ENCODE data around the gene DGKG. TPM values are rescaled to one million over a fixed set of nuclear protein-coding genes. Genes with fewer than 3 reads are reported as not detected.

Gene DGKG
- polyA plus RNA-seq, 2 of the 4 experiments (the other 2 are of a cell fraction): 11.5 to 13.3 TPM

- ChIA-PET POLR2A (no interaction called here), CTCF (interaction anchor here (1.3 to 1.6 kb wide), 2 partner anchors 227 to 330 kb away, joined by 3 read pairs; no protein-coding TSS in a partner anchor)
- Histone ChIP-seq H3K4me1 (no peaks in the 10 kb centered on the region), H3K4me2 (no peak overlapping the region), H3K9me3 (no peaks in the 10 kb centered on the region), H3K4me3 (no peak overlapping the region), H3K27ac (no peak overlapping the region)
- DNase-seq (ENCODE audit: low read depth in 1 of 2, low spot score in 1 of 2): no peak
- WGBS (ENCODE audit: missing lambda C conversion rate): 87% methylated on average over 14 of the region's 20 CpGs
- no peak for ATAC-seq
- FAIRE-seq: no peak
- no peak for TF ChIP-seq PHF8 (IDR thresholded peaks at IDR 0.05; ENCODE audit: borderline replicate concordance, low read depth)
- no peak for TF ChIP-seq HEYL (CRISPR knock-in tag; IDR thresholded peaks at IDR 0.05)
- TF ChIP-seq ZNF302 (CRISPR knock-in tag; IDR thresholded peaks at IDR 0.05): no peak
Measured at GRCh38 chr3:186209810-186210752, 152.0 kb downstream of the DGKG start.

GRCh38 chr3:186208296-186208989 is 153.6 kb downstream of the DGKG start:
- WGBS (ENCODE audit: missing lambda C conversion rate): 95% methylated on average over 8 of the region's 8 CpGs
- ATAC-seq (no peak), FAIRE-seq (no peak), DNase-seq (ENCODE audit: low read depth in 1 of 2, low spot score in 1 of 2) (no peak)
- no peaks in the 10 kb centered on the region for H3K4me1 ChIP-seq
- H3K27ac ChIP-seq: no peak overlapping the region
- no peak overlapping the region for H3K4me3 ChIP-seq
- TF ChIP-seq HES2 (IDR thresholded peaks at IDR 0.05) (no peak), ELK1 (IDR thresholded peaks at IDR 0.05; ENCODE audit: low read depth, low read length) (no peak), POLR2A (IDR thresholded peaks at IDR 0.05; ENCODE audit: low read length) (no peak), ESRRA (IDR thresholded peaks at IDR 0.05; ENCODE audit: borderline replicate concordance, low read length) (no peak), RARB (CRISPR knock-in tag; IDR thresholded peaks at IDR 0.05) (no peak), NR3C1 (IDR thresholded peaks at IDR 0.05) (no peak), HOXA7 (CRISPR knock-in tag; IDR thresholded peaks at IDR 0.05) (no peak)
- no peaks in the 10 kb centered on the region for H3K9me3 ChIP-seq
- no peak overlapping the region for H3K4me2 ChIP-seq
- POLR2A ChIA-PET: no interaction called here
- CTCF ChIA-PET: interaction anchor here (0.6 to 2.1 kb wide), 6 partner anchors 11 to 332 kb away, joined by 3 to 6 read pairs (median 4); no protein-coding TSS in a partner anchor

- no peak for DNase-seq (ENCODE audit: low read depth in 1 of 2, low spot score in 1 of 2)
- Histone ChIP-seq H3K4me2 (no peak overlapping the region), H3K4me1 (no peaks in the 10 kb centered on the region), H3K27ac (no peak overlapping the region), H3K4me3 (no peak overlapping the region), H3K9me3 (no peaks in the 10 kb centered on the region)
- 100% methylated on average over 3 of the region's 3 CpGs for WGBS (ENCODE audit: missing lambda C conversion rate)
- no peak for TF ChIP-seq MAX (IDR thresholded peaks at IDR 0.05)
- no peak for TF ChIP-seq HDAC2 (IDR thresholded peaks at IDR 0.05)
- TF ChIP-seq ZFP36 (IDR thresholded peaks at IDR 0.05; ENCODE audit: borderline replicate concordance, partially characterized antibody): no peak
- no peak for TF ChIP-seq E2F6 (IDR thresholded peaks at IDR 0.05; ENCODE audit: borderline replicate concordance, low read depth)
- no peak for TF ChIP-seq TP53 (CRISPR knock-in tag; IDR thresholded peaks at IDR 0.05)
- TF ChIP-seq JUN (IDR thresholded peaks at IDR 0.05): no peak
- TF ChIP-seq EHMT2 (IDR thresholded peaks at IDR 0.05; ENCODE audit: low read depth): no peak
- TF ChIP-seq ZC3H11A (IDR thresholded peaks at IDR 0.05): no peak
- TF ChIP-seq RNF2 (IDR thresholded peaks at IDR 0.05; ENCODE audit: borderline replicate concordance, low read depth): no peak
- no peak for TF ChIP-seq NFE2L2 (conservative IDR thresholded peaks at IDR 0.05; ENCODE audit: low read length)
- TF ChIP-seq PHF8 (IDR thresholded peaks at IDR 0.05; ENCODE audit: borderline replicate concordance, low read depth): no peak
- no peak for TF ChIP-seq NR3C1 (IDR thresholded peaks at IDR 0.05)
- no peak for TF ChIP-seq FOSL2 (IDR thresholded peaks at IDR 0.05)
- no peak for TF ChIP-seq FOSL2 (CRISPR knock-in tag; IDR thresholded peaks at IDR 0.05)
- no peak for TF ChIP-seq SREBF2 (IDR thresholded peaks at IDR 0.05)
- POLR2A ChIA-PET: interaction anchor here (0.7 kb wide), 1 partner anchor 12 kb away, joined by 3 read pairs; no protein-coding TSS in a partner anchor
- CTCF ChIA-PET: interaction anchor here (1.0 to 2.1 kb wide), 3 partner anchors 12 to 34 kb away, joined by 3 to 6 read pairs (median 5); no protein-coding TSS in a partner anchor
- ATAC-seq: no peak
- FAIRE-seq: no peak
Measured at GRCh38 chr3:186207515-186207914, 154.5 kb downstream of the DGKG start.

Data from A549 (cell line).